ENCODE measurements around the gene MAGI1. TPM values are rescaled to one million over a fixed set of nuclear protein-coding genes. Genes with fewer than 3 reads are reported as not detected.
"Not testable (repeated sequence)": the region's sequence is repeated elsewhere in the genome, so short reads cannot be mapped to it uniquely, and the experiment has no call there.

MAGI1 gene
- total and polyA plus RNA-seq, 4 donors: 5.0 to 69.2 (median 28.5) TPM

- H3K27me3 ChIP-seq (ENCODE audit: control insufficient read depth in 1 of 2, insufficient read depth in 2 of 2, low read length in 1 of 2); ATAC-seq (ENCODE audit: low FRiP score); intact Hi-C loops (cut with DNase I); DNase-seq; H3K36me3 ChIP-seq (ENCODE audit: control insufficient read depth in 1 of 2, insufficient read depth in 2 of 2, low read length in 1 of 2); H3K9me3 ChIP-seq (ENCODE audit: control insufficient read depth, low read length); H3K27ac ChIP-seq (ENCODE audit: low read depth in 1 of 2, low read length in 2 of 2); H3K4me1 ChIP-seq (ENCODE audit: control insufficient read depth in 1 of 2, insufficient read depth in 2 of 2, low read length in 2 of 2); H3K4me3 ChIP-seq (ENCODE audit: low read length in 2 of 2): not testable (repeated sequence)
- WGBS, 2 donors: 96 to 97% methylated on average over 7 of the region's 7 CpGs
Observed at GRCh38 chr3:65859612-65860011, 179.1 kb downstream of the MAGI1 start.

DNA sequence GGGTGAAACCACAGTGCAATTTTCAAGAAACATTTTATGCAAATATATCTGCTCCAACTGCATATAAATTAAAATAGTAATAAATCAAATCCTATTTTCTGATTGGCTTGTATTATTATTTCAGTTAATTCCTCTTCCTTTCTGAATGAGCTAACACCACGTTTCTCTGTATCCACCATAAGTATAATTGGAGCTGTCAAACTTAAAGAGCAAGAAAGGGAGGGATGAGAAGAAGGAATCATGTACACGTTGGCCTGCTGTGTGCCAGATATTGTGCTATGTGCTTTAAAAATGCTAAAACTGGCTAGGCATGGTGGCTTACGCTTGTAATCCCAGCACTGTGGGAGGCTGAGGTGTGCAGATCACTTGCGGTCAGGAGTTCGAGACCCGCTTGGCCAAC, 180.0 kb downstream of the MAGI1 start:
- no peak for DNase-seq
- ATAC-seq (ENCODE audit: low FRiP score): no peak
- H3K27me3 ChIP-seq (ENCODE audit: control insufficient read depth in 1 of 2, insufficient read depth in 2 of 2, low read length in 1 of 2): no peaks in the 10 kb centered on the region
- no peaks in the 10 kb centered on the region for H3K36me3 ChIP-seq (ENCODE audit: control insufficient read depth in 1 of 2, insufficient read depth in 2 of 2, low read length in 1 of 2)
- no peak overlapping the region for H3K4me3 ChIP-seq (ENCODE audit: low read length in 2 of 2)
- WGBS, 2 donors: 96 to 98% methylated on average over 6 of the region's 6 CpGs
- no peak overlapping the region for H3K27ac ChIP-seq (ENCODE audit: low read depth in 1 of 2, low read length in 2 of 2)
- H3K4me1 ChIP-seq (ENCODE audit: control insufficient read depth in 1 of 2, insufficient read depth in 2 of 2, low read length in 2 of 2): peaks cover 0 to 1% of the 10 kb centered on the region in 2 donors
- peaks cover 1% of the 10 kb centered on the region for H3K9me3 ChIP-seq (ENCODE audit: control insufficient read depth, low read length)
- intact Hi-C loops (cut with DNase I): no loop called here

GRCh38 chr3:65857327-65857726, 181.4 kb downstream of the MAGI1 start:
- intact Hi-C loops (cut with DNase I): no loop called here
- H3K36me3 ChIP-seq (ENCODE audit: control insufficient read depth in 1 of 2, insufficient read depth in 2 of 2, low read length in 1 of 2): no peaks in the 10 kb centered on the region
- H3K4me1 ChIP-seq (ENCODE audit: control insufficient read depth in 1 of 2, insufficient read depth in 2 of 2, low read length in 2 of 2): peaks cover 0 to 1% of the 10 kb centered on the region in 2 donors
- 48 to 76% methylated on average over 3 of the region's 3 CpGs for WGBS, 2 donors
- no peak for ATAC-seq (ENCODE audit: low FRiP score)
- H3K27ac ChIP-seq (ENCODE audit: low read depth in 1 of 2, low read length in 2 of 2): no peak overlapping the region
- no peak for DNase-seq
- H3K4me3 ChIP-seq (ENCODE audit: low read length in 2 of 2): no peak overlapping the region
- peaks cover 1% of the 10 kb centered on the region for H3K9me3 ChIP-seq (ENCODE audit: control insufficient read depth, low read length)
- H3K27me3 ChIP-seq (ENCODE audit: control insufficient read depth in 1 of 2, insufficient read depth in 2 of 2, low read length in 1 of 2): no peaks in the 10 kb centered on the region

GRCh38 chr3:65856907-65857306, 181.8 kb downstream of the MAGI1 start:
- peaks cover 1% of the 10 kb centered on the region for H3K9me3 ChIP-seq (ENCODE audit: control insufficient read depth, low read length)
- no peak overlapping the region for H3K4me3 ChIP-seq (ENCODE audit: low read length in 2 of 2)
- H3K36me3 ChIP-seq (ENCODE audit: control insufficient read depth in 1 of 2, insufficient read depth in 2 of 2, low read length in 1 of 2): no peaks in the 10 kb centered on the region
- H3K27me3 ChIP-seq (ENCODE audit: control insufficient read depth in 1 of 2, insufficient read depth in 2 of 2, low read length in 1 of 2): no peaks in the 10 kb centered on the region
- WGBS, 2 donors: 47 to 65% methylated on average over 2 of the region's 2 CpGs
- peaks cover 0 to 1% of the 10 kb centered on the region in 2 donors for H3K4me1 ChIP-seq (ENCODE audit: control insufficient read depth in 1 of 2, insufficient read depth in 2 of 2, low read length in 2 of 2)
- intact Hi-C loops (cut with DNase I): no loop called here
- no peak for ATAC-seq (ENCODE audit: low FRiP score)
- H3K27ac ChIP-seq (ENCODE audit: low read depth in 1 of 2, low read length in 2 of 2): no peak overlapping the region
- no peak for DNase-seq

- Histone ChIP-seq H3K4me1 (ENCODE audit: control insufficient read depth in 1 of 2, insufficient read depth in 2 of 2, low read length in 2 of 2) (peaks cover 0 to 1% of the 10 kb centered on the region in 2 donors), H3K36me3 (ENCODE audit: control insufficient read depth in 1 of 2, insufficient read depth in 2 of 2, low read length in 1 of 2) (no peaks in the 10 kb centered on the region), H3K9me3 (ENCODE audit: control insufficient read depth, low read length) (peaks cover 1% of the 10 kb centered on the region), H3K27me3 (ENCODE audit: control insufficient read depth in 1 of 2, insufficient read depth in 2 of 2, low read length in 1 of 2) (no peaks in the 10 kb centered on the region), H3K27ac (ENCODE audit: low read depth in 1 of 2, low read length in 2 of 2) (no peak overlapping the region), H3K4me3 (ENCODE audit: low read length in 2 of 2) (no peak overlapping the region)
- intact Hi-C loops (cut with DNase I): no loop called here
- DNase-seq (no peak), ATAC-seq (ENCODE audit: low FRiP score) (no peak)
- WGBS, 2 donors: 73 to 77% methylated on average over 3 to 4 of the region's 4 CpGs
Observed at GRCh38 chr3:65855370-65856100, 183.2 kb downstream of the MAGI1 start.

GRCh38 chr3:65854606-65855304, 184.0 kb downstream of the MAGI1 start:
- DNase-seq (no peak), ATAC-seq (ENCODE audit: low FRiP score) (no peak)
- no peak overlapping the region for H3K27ac ChIP-seq (ENCODE audit: low read depth in 1 of 2, low read length in 2 of 2)
- peaks cover 1% of the 10 kb centered on the region for H3K9me3 ChIP-seq (ENCODE audit: control insufficient read depth, low read length)
- H3K27me3 ChIP-seq (ENCODE audit: control insufficient read depth in 1 of 2, insufficient read depth in 2 of 2, low read length in 1 of 2): no peaks in the 10 kb centered on the region
- H3K4me3 ChIP-seq (ENCODE audit: low read length in 2 of 2): no peak overlapping the region
- intact Hi-C loops (cut with DNase I): no loop called here
- H3K4me1 ChIP-seq (ENCODE audit: control insufficient read depth in 1 of 2, insufficient read depth in 2 of 2, low read length in 2 of 2): peaks cover 0 to 1% of the 10 kb centered on the region in 2 donors
- no peaks in the 10 kb centered on the region for H3K36me3 ChIP-seq (ENCODE audit: control insufficient read depth in 1 of 2, insufficient read depth in 2 of 2, low read length in 1 of 2)
- 66 to 67% methylated on average over 8 of the region's 8 CpGs for WGBS, 2 donors

DNA sequence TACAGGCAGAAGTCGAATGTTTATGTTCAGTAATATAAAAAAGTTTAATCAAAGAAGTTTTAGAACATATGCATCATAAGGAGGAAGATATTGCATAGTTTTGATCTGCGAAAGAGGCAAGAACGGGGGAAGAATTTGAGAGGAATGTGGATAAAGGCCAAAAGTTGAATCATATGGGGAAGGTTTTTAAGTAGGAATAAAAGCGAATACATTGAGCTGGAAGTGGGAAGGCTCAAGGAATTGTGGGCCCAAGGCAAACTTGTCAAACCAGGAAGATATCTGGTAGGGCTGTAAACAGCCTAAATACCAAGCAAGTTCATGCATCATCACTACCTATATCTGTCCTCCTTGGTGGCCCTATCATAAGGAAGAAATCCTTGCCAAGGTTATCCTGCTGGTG, 186.9 kb downstream of the MAGI1 start:
- intact Hi-C loops (cut with DNase I): no loop called here
- DNase-seq (no peak), ATAC-seq (ENCODE audit: low FRiP score) (no peak)
- WGBS, 2 donors: 60 to 74% methylated on average over 4 of the region's 4 CpGs
- no peak overlapping the region for H3K27ac ChIP-seq (ENCODE audit: low read depth in 1 of 2, low read length in 2 of 2)
- no peaks in the 10 kb centered on the region for H3K36me3 ChIP-seq (ENCODE audit: control insufficient read depth in 1 of 2, insufficient read depth in 2 of 2, low read length in 1 of 2)
- no peaks in the 10 kb centered on the region for H3K9me3 ChIP-seq (ENCODE audit: control insufficient read depth, low read length)
- H3K27me3 ChIP-seq (ENCODE audit: control insufficient read depth in 1 of 2, insufficient read depth in 2 of 2, low read length in 1 of 2): no peaks in the 10 kb centered on the region
- no peaks in the 10 kb centered on the region for H3K4me1 ChIP-seq (ENCODE audit: control insufficient read depth in 1 of 2, insufficient read depth in 2 of 2, low read length in 2 of 2)
- H3K4me3 ChIP-seq (ENCODE audit: low read length in 2 of 2): no peak overlapping the region

- Histone ChIP-seq H3K9me3 (ENCODE audit: control insufficient read depth, low read length) (no peaks in the 10 kb centered on the region), H3K27ac (ENCODE audit: low read depth in 1 of 2, low read length in 2 of 2) (no peak overlapping the region), H3K36me3 (ENCODE audit: control insufficient read depth in 1 of 2, insufficient read depth in 2 of 2, low read length in 1 of 2) (no peaks in the 10 kb centered on the region), H3K4me1 (ENCODE audit: control insufficient read depth in 1 of 2, insufficient read depth in 2 of 2, low read length in 2 of 2) (no peaks in the 10 kb centered on the region), H3K4me3 (ENCODE audit: low read length in 2 of 2) (no peak overlapping the region), H3K27me3 (ENCODE audit: control insufficient read depth in 1 of 2, insufficient read depth in 2 of 2, low read length in 1 of 2) (peaks cover 0 to 2% of the 10 kb centered on the region in 2 donors)
- ATAC-seq (ENCODE audit: low FRiP score) (no peak), DNase-seq (no peak)
- WGBS, 2 donors: 86 to 92% methylated on average over 3 of the region's 3 CpGs
- intact Hi-C loops (cut with DNase I): no loop called here
Observed at GRCh38 chr3:65850261-65850660, 188.5 kb downstream of the MAGI1 start.

- no peaks in the 10 kb centered on the region for H3K9me3 ChIP-seq (ENCODE audit: control insufficient read depth, low read length)
- DNase-seq (no peak), ATAC-seq (ENCODE audit: low FRiP score) (no peak)
- H3K4me3 ChIP-seq (ENCODE audit: low read length in 2 of 2): no peak overlapping the region
- intact Hi-C loops (cut with DNase I): no loop called here
- WGBS, 2 donors: 94% methylated on average over 7 of the region's 7 CpGs
- no peaks in the 10 kb centered on the region for H3K4me1 ChIP-seq (ENCODE audit: control insufficient read depth in 1 of 2, insufficient read depth in 2 of 2, low read length in 2 of 2)
- H3K36me3 ChIP-seq (ENCODE audit: control insufficient read depth in 1 of 2, insufficient read depth in 2 of 2, low read length in 1 of 2): no peaks in the 10 kb centered on the region
- H3K27me3 ChIP-seq (ENCODE audit: control insufficient read depth in 1 of 2, insufficient read depth in 2 of 2, low read length in 1 of 2): peaks cover 0 to 2% of the 10 kb centered on the region in 2 donors
- H3K27ac ChIP-seq (ENCODE audit: low read depth in 1 of 2, low read length in 2 of 2): no peak overlapping the region
Observed at GRCh38 chr3:65848024-65848423, 190.7 kb downstream of the MAGI1 start.
